GM12864 (cell line): ENCODE data around the gene MROH2A.

Experiments used
- DNase-seq: peaks from one replicate; pipeline ENCODE4 v3.0.0-alpha.2; 2011; ENCODE audit warnings: low read depth
- H3K4me3 ChIP-seq: 2 replicates; pipeline ENCODE4 v1.5.1; 2011; ENCODE audit warnings: mild to moderate bottlenecking, low read depth, low read length, control low read depth
- TF ChIP-seq, protein P1 (sequence below): IDR thresholded peaks from 2 replicates; pipeline ENCODE4 v1.5.1; 2011; ENCODE audit warnings: low read depth, mild to moderate bottlenecking, moderate library complexity, low read length, control low read depth, inconsistent platforms; ENCODE audit errors: missing control alignments

The MROH2A gene

DNA sequence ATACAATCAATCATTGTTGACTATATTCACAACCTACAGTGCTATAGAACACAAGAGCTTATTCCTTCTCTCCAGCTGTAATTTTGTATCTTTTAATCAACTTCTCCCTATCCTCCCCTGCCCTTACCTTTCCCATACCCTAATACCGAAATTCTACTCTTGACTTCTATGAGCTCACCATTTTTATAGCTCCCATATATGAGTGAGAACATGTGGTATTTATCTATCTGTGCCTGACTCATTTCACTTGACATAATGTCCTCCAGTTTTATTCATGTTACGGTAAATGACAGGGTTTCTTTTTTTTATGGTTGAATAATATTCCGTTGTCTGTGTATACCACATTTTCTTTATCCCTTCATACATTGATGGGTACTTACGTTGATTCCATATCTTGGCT lies 2.6 kb downstream of the MROH2A start:
- no peak for DNase-seq
- TF ChIP-seq, protein P1, sequence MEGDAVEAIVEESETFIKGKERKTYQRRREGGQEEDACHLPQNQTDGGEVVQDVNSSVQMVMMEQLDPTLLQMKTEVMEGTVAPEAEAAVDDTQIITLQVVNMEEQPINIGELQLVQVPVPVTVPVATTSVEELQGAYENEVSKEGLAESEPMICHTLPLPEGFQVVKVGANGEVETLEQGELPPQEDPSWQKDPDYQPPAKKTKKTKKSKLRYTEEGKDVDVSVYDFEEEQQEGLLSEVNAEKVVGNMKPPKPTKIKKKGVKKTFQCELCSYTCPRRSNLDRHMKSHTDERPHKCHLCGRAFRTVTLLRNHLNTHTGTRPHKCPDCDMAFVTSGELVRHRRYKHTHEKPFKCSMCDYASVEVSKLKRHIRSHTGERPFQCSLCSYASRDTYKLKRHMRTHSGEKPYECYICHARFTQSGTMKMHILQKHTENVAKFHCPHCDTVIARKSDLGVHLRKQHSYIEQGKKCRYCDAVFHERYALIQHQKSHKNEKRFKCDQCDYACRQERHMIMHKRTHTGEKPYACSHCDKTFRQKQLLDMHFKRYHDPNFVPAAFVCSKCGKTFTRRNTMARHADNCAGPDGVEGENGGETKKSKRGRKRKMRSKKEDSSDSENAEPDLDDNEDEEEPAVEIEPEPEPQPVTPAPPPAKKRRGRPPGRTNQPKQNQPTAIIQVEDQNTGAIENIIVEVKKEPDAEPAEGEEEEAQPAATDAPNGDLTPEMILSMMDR, result no peak

GRCh38 chr2:233789554-233789953 lies 11.4 kb downstream of the MROH2A start:
- no peak for DNase-seq
- H3K4me3 ChIP-seq, result no peak overlapping the region
- TF ChIP-seq, protein P1, result no peak

More for the DNA sequence above, 2.6 kb downstream of the MROH2A start:
- no peak overlapping the region for H3K4me3 ChIP-seq

DNA sequence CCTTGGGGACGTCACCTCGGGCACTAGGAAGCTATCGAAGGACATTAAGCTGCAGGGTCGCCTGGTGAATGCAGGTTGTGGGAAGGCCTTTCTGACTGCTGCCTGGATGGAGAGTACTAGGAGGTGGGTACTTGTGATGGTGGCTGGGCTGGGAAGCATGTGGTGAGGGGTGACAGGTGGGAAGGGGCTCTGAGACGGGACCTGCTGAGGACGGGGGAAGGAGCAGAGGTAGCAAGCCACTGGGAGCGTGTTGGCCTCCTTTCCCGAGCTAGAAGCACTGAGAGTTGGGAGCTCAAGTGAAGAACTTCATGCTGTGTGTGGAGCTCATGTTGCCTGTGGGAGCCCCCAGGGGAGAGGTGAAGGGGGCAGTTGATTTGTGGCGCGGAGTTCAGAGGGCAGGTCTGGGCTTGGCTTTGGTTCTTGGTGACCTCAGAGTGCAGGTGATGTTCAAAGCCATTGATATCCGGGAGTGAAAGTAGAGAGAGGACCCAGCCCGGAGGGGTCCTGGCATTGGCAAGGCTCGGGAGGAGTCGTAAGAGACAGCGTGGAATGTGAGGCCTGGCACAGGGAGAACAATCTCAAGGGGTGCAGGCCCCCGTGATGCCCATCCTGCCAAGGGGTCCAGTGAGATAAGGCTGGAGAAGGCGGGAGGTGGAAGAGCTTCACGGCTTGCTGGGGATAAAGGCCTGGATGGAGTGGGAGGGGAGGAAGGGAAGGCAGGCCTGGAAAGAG lies 13.2 kb downstream of the MROH2A start:
- no peak overlapping the region for H3K4me3 ChIP-seq
- TF ChIP-seq, protein P1, result no peak
- DNase-seq, result no peak

- no peak for DNase-seq
- TF ChIP-seq, protein P1, result no peak
- H3K4me3 ChIP-seq, result no peak overlapping the region
These were observed 13.8 kb downstream of the MROH2A start for GRCh38 chr2:233791883-233792329.

- TF ChIP-seq, protein P1, result no peak
- no peak overlapping the region for H3K4me3 ChIP-seq
- no peak for DNase-seq
These were observed 14.6 kb downstream of the MROH2A start for GRCh38 chr2:233792720-233793119.

DNA sequence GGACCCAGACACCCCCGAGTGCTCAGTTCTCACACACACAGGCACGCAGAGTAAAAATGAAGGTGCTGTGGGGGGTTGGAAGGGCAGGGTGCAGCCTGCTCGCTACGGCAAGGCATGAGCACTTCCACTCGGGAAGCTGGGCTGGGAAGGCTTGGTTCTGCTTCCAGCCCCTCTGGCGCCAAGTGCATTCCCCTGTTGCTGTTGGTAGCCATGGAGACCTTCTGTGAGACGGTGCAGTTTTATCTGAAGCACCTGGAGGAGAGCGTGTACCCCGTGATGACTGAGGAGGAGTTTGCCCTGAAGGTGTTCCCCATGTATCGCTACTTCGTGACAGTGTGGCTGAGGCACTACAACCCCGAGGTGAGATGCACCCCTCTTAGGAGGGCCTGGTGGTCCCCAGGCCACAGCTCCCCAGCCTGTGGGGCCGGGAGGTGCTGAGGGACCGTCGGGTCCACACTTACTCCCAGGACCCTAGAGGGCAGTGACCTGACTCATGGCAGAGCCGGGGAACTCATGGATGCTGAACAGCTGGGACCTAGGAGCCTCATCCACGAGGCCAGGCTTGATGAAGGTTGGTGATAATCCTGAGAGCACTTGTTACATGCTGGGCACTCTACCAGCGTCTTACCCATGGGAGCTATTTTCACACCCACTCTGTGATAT lies 15.5 kb downstream of the MROH2A start:
- TF ChIP-seq, protein P1, result no peak
- DNase-seq, result no peak
- no peak overlapping the region for H3K4me3 ChIP-seq
